Putamen (tissue), 1 donor: Measurements from ENCODE around the gene LAMA3.

ENCODE experiments used
- DNase-seq: peaks from one replicate; pipeline ENCODE4 v3.0.0-alpha.2; 2016; ENCODE audit warnings: low spot score

LAMA3 gene, protein sequence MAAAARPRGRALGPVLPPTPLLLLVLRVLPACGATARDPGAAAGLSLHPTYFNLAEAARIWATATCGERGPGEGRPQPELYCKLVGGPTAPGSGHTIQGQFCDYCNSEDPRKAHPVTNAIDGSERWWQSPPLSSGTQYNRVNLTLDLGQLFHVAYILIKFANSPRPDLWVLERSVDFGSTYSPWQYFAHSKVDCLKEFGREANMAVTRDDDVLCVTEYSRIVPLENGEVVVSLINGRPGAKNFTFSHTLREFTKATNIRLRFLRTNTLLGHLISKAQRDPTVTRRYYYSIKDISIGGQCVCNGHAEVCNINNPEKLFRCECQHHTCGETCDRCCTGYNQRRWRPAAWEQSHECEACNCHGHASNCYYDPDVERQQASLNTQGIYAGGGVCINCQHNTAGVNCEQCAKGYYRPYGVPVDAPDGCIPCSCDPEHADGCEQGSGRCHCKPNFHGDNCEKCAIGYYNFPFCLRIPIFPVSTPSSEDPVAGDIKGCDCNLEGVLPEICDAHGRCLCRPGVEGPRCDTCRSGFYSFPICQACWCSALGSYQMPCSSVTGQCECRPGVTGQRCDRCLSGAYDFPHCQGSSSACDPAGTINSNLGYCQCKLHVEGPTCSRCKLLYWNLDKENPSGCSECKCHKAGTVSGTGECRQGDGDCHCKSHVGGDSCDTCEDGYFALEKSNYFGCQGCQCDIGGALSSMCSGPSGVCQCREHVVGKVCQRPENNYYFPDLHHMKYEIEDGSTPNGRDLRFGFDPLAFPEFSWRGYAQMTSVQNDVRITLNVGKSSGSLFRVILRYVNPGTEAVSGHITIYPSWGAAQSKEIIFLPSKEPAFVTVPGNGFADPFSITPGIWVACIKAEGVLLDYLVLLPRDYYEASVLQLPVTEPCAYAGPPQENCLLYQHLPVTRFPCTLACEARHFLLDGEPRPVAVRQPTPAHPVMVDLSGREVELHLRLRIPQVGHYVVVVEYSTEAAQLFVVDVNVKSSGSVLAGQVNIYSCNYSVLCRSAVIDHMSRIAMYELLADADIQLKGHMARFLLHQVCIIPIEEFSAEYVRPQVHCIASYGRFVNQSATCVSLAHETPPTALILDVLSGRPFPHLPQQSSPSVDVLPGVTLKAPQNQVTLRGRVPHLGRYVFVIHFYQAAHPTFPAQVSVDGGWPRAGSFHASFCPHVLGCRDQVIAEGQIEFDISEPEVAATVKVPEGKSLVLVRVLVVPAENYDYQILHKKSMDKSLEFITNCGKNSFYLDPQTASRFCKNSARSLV (N-terminal part only)

DNA sequence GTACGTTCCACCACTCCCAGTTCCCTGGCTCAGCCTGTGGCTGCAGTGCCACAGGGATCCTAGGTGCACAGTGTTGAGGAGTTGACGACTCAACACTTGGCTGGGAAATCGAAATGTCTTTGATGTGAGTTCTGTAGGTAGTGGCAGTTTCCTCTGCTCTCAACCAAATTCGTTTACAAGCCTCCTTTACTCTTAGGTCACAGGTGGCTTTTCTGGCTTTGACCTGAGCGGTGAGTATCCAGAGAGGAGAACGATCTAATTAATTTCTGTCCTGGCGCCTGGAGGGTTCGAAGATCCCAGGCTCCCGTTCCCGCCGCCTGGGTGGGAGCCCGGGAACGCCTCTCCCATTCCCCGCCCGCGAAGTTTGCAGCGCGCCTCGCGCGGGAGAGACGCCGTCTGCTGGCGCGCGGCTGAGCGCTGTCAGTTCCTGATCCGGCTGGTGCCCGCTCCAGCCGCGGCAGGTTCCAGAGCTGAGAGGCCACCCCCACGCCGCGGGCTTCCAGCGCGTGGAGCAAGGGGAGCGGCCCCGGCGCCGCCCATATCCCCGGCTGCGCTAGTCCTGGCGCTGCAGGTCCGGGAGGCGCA is at the start of gene LAMA3:
Gene LAMA3, plus strand, starts transcription at position 423 of the 585 bp plus-strand sequence. CDS start 231 bp downstream, outside the sequence.
- no peak for DNase-seq

DNA sequence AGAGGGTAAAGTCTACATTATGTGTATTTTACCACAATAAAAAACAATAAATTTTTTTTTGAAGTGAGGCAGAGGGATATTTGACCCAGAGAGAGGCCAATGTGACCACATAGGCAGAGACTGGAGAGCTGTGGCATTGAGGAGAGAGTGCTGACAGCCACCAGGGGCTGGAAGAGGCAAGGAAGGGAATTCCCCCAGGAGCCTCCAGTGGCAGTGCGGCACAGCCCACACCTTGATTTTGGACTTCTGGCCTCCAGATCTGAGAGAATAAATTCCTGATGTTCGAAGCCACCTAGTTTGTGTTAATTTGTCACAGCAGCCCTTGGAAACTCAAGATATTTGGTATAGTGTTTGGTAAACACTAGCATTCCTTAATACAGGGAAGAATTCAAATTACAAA is 49.2 kb upstream of the LAMA3 start:
- DNase-seq: no peak

- no peak for DNase-seq
Measured at GRCh38 chr18:23641143-23641720, 48.0 kb upstream of the LAMA3 start.

DNA sequence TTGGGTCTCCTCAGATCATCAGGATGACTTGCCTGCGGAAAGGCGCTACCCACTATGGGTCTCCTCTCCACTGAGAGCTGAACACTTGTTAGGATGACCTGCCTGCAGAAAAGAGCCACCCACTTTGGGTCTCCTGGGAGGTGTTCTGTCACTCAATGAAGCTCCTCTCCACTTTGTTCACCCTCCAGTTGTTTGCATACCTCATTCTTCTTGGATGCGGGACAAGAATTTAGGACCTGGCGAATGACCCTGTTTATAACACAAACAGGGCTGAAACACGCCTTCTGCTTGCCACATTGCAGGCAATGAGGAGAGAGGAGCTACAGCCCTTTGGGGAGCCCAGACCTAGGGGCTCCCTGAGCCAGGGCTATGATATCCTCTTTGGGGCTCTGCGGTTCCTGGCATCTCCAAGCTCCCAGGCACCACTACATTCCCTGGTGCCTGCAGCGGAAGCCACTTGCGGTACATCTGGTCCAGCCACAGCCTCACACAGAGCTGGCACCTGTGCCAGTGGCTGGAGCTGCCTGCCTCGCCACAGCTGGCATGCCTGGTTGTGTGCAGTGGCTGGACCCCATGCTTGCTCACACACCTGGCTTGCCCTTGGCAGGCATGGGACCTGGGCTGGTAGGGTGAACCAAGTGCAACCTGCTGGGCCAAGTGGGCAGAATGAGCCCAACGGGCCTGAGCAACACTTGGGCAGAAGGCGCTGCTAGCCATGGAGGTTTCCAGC is 47.2 kb upstream of the LAMA3 start:
- DNase-seq: no peak

- no peak for DNase-seq
Measured at GRCh38 chr18:23643815-23644490, 45.3 kb upstream of the LAMA3 start.

DNA sequence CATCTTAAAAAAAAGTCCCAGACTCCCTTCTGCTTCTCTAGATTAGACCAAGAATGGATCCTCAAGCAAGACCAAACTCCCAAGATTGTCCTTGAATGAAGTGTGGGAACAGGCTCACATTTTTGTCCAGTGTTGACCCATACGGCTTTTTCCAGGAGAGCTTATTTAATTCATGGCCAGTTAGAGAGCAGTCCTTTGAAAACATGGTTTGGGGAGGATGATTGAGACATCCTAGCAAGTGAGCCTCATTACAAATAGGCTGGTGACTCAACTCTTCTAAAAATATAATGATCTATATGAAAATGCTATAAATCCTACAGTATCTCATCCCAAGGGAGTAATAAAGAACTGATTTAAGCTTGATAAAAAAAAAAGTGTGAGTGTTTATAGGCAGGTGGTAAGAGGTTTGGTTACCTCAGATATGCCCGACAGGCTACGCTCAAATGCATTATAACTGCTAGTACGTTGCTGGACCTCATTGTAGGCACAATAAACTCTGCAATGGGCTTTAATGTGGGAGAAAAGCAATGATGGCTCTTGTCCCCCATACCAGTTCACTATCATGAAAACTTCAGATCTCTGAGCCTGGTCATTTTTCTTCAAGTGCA is 43.6 kb upstream of the LAMA3 start:
- no peak for DNase-seq

DNA sequence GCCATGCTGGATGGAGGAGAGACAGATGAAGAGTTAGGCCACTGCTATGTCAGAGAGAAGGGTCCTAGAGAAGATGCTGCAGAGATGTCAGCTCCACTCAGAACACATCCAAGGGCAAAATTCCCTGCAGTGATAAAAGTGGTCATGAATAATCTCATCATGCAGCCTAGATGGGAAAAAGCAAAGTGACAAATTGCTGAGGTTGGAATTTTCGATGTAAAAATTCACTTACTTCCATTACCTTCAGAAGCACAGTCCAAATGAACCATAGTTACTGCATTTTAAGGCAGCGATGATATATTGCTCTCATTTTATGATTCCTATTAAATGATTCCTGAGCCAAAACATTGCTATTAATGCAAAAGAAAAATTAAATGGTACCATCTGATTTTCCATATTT is 43.0 kb upstream of the LAMA3 start:
- DNase-seq: no peak

GRCh38 chr18:23648456-23648855 is 40.8 kb upstream of the LAMA3 start:
- no peak for DNase-seq

DNA sequence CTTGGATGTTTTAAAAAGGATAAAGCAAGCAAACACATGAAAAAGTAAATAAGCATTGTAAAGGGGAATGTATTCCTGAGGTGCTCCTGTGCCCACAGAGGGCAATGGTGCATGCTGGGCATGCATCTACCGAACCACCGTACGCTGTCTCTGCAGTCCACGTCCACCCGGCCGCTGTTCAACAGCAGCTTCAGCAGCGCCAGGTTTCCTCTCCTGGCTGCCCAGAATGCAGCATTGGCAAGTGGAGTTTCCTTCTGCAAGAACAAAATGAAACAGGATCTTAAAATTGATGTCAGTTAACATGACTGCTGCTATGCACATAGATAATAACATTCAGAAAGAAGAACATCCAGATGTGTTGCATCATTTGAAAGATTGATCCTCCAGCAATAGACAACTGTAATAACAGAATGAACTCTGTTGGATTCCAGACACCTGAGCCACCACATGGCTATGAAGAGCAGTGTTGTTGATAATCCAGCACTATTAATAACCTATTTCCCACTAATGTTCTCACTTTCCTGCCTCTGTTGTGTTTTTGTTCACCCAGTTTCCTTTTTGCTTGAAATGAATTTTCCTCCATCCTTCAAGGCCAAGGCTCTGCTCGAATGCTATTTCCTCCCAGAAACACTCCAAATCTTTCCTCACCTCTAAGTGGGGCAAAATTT is 40.2 kb upstream of the LAMA3 start:
- no peak for DNase-seq

DNA sequence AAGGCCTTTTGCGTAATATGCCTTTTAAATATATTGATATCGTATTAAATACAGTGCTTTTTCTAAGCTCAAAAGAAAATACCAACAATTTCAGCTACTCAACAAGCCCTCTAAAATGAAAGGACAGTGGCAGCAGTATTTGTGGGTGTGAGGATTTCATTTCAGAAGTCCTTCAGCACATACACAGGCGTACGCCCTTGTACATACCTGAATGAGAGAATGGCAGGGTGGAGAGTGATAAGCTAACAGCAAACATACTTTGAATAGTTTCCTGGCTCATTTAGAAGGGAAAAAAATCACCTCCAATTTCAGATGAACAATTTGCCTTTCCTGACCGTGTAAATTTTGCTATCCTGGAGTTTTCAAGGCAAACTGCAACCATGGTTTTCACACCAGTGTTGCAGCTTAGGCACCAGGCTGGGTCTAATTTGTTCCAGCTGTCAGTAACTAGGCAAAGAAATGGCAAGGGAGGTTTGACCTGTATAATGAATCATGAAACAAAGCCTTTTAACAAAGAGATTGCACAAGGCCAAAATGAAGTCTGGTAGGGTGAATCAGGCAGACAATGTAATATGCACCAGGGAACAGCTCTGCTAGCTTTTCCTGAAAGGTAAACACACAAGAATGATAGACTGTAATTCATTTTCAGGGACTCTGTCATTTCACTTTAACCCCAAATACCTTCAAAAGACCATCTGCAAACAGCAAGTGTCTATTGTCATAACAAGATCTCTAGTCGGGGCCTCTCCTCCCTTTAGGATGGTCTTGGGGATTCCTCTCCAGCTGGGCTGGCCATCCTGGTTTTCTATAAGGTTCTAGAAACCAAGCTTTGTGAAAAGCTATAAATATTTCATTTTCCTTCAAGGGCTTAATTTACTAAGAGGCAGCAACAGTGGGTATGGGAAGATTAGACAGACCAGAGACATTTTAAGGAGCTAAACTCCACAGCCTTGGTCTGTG is 38.0 kb upstream of the LAMA3 start:
- DNase-seq: no peak

- DNase-seq: no peak
Measured at GRCh38 chr18:23652232-23652631, 37.0 kb upstream of the LAMA3 start.

- no peak for DNase-seq
Measured at GRCh38 chr18:23658285-23658684, 31.0 kb upstream of the LAMA3 start.

- no peak for DNase-seq
Measured at GRCh38 chr18:23661735-23662308, 27.4 kb upstream of the LAMA3 start.

GRCh38 chr18:23662309-23663263 is 26.7 kb upstream of the LAMA3 start, which contains the start of gene ANKRD29:
TSS of gene ANKRD29 (minus strand) at chr18:23662911. CDS start at chr18:23662730, 181 bp downstream.
- no peak for DNase-seq

DNA sequence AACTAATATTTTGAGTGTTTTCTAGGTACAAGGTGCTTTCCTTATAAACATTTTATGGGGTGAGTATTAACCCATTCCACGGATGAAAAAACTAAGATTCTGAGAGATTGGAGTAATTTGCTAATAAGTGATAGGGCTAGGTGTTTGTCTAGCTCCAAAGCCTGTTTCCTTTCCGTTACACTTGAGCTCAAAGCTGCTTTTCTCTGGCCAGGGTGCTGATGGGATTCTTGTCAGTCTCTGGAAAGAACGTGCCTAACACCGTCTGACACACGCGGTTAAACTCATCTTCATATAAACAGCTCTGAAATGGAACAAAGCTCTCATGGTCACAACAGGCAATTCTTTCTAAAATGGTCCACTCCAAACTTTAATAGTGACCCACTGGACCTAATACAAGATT is 24.6 kb upstream of the LAMA3 start:
- no peak for DNase-seq

DNA sequence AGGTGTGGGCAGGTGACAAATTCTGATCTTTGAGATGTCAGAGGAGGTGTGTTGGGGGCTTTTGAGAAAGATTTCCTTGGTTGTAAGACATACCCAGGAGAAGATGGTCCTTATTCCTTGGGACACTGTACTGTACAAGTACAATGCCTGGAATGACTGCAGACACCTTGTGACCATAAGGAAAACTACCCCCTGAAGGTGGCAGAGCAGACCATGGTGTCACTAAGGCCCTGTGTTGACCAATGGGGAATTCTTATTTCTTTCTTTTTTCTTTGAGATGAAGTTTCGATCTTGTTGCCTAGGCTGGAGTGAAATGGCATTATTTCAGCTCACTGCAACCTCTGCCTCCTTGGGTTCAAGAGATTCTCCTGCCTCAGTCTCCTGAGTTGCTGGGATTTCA is 22.1 kb upstream of the LAMA3 start:
- no peak for DNase-seq
